Epidermal melanocyte (primary cell): ENCODE results near the gene TYMP.

Experiments
- DNase-seq: peaks from one replicate; pipeline ENCODE4 v3.0.0; 2011; ENCODE audit warnings: low spot score; ENCODE audit not compliant: insufficient read length

The TYMP gene, protein sequence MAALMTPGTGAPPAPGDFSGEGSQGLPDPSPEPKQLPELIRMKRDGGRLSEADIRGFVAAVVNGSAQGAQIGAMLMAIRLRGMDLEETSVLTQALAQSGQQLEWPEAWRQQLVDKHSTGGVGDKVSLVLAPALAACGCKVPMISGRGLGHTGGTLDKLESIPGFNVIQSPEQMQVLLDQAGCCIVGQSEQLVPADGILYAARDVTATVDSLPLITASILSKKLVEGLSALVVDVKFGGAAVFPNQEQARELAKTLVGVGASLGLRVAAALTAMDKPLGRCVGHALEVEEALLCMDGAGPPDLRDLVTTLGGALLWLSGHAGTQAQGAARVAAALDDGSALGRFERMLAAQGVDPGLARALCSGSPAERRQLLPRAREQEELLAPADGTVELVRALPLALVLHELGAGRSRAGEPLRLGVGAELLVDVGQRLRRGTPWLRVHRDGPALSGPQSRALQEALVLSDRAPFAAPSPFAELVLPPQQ

GRCh38 chr22:50529897-50530579 lies at the start of gene TYMP:
TYMP (minus strand) TSS chr22:50530012; CDS start chr22:50529709, 303 bp downstream.
- DNase-seq, result peak; percentile 56

DNA sequence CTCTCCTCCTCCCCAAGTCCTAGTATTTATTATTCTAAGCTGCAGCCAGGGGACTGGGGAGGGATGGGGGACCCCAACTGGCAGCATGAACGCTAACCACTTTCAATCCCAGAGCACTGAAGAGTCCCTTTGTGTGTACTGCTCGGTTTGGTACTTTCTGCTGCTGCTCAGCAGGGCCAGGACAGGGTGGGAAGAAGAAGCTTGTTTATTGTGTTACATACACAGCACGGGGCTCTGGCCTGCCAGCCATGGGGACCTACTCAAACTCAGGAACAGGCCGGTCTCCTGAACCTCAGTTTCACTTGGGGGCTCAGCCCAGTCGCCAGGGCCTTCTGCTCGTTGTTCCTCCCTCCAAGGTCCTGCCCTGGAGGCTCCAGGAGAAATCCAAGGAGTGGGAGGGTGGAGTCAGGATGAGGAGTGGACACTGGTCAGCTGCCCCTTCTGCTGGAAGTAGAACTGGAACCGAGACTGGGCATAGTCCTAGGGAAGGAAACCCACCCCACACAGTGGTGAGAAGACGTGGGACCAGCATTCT lies 49.0 kb upstream of the TYMP start:
- no peak for DNase-seq

DNA sequence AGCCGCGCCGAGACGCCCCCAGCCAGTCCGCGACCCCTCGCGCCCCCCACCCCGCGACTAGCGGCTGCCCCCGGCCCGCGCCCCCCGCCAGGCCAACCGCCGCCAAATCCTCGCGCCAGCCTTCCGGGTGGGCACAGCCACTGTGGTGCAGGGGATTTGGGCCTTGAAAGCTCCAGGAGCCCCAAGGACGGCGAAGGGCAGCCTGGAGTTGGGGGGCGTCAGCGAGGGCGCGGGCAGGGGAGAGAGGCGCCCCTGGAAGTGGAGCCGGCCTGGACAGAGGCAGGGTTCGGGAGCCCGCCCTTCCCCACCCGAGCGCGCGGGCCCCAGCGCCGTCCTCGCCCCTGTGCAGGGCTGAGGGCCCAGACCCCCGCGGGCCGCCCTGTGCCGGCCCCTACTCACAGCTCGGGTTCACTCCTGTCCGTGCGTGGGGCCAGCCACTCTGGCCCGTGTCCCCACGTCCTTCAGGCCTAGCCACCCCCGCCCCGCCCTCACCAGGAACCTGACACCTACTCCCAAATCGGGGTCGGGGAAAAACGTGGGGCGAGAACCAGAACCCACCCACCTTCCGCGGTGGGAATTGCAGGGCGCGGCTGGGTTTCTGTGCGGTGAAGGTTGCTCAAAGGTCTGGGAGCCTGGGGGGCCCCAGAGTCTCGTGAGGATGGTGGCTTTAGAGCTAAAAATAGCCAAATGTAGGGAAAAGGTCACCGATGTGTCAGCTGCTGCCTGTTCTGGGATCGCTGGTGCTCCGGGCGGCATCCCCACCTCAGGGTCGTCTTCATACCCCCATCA lies 48.4 kb upstream of the TYMP start, which contains the start of gene CPT1B:
CPT1B (minus strand) TSS at position 441 of the 789 bp plus-strand sequence. CDS start 512 bp downstream, outside the sequence.
- DNase-seq, result no peak

GRCh38 chr22:50577697-50577986 lies 47.8 kb upstream of the TYMP start:
- DNase-seq, result no peak

DNA sequence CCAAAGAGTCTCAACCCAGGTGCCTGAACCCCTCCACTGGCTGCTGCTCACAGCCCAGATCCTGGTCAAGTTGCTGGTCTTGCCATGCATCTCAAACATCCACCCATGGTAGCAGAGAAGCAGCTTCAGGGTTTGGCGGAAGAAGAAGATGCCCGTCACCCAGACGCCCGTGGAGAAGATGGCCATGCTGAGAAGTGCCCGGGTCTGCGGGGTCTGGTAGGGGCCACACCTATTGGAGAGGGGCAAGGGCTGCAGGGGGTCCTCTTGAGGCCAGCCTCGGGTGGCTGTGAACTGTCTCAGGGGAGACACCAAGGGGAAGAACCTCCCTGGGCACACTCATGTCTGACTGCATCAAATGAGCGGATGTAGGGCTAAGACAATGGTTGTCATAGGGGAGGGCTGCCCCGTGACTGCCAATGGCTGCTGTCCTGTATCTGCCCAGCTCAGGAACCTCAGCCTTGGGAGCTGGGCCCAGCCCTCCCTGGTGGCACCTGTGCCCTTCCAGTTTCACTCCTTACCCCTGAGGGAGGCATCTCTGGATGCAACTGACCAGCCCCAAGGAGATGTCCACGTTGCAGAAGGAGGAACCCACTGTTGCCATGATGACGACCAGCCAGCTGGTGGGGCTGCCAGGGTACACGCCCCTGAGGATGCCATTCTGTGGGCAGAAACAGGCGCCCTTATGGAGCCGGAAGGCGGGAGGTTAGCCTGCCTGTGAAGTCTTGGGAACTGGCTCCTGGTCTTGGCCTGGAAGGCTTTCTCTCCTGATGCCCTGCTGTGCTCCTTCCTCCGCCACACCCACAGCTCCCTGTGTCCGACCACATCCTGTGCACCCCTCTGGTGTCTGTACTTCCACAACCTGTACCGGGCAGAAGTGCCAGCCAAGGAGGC lies 47.2 kb upstream of the TYMP start:
- DNase-seq, result no peak

- DNase-seq, result no peak
Measured at GRCh38 chr22:50576070-50576469, 46.3 kb upstream of the TYMP start.

DNA sequence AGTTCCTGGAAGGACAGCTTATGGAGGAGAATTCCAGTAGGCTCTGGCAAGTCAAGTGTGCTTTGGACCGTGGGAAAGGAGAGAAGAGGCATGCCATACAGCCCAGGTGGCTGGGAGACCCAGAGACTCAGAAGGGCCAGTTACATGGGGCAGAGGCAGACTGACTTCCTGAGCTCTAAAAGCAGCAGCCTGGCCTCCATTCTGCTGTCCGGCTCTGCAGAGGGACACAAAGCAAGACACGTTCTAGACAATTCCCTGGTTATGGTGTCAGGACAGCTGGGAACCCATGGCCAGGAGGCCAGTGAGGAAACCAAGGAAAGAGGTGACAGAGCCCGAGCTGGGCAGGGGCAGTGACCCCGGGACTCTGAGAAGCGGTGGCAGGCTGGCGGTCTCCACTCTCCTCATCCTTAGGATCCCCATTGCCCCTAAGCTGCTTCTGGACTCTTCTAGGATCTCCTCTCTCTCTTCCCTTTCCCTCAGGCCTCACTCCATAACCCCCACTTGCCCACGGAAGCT lies 45.7 kb upstream of the TYMP start:
- DNase-seq, result no peak

DNA sequence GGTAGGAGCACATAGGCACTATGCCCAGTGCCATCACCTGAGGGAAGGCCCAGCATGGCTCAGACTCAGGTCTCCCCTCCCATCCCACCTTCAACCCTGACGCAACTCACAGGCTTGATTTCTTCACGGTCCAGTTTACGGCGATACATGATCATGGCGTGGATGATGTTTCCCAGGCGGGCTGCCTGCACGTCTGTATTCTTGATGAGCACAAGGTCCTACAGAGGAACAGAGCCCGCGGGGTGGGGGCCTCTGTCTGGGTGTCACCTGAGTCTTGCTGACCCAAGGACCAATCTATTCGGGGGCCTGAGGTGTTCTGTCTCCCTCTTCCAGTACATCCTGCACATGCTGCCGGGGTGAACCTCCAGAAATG lies 44.6 kb upstream of the TYMP start:
- DNase-seq, result no peak

DNA sequence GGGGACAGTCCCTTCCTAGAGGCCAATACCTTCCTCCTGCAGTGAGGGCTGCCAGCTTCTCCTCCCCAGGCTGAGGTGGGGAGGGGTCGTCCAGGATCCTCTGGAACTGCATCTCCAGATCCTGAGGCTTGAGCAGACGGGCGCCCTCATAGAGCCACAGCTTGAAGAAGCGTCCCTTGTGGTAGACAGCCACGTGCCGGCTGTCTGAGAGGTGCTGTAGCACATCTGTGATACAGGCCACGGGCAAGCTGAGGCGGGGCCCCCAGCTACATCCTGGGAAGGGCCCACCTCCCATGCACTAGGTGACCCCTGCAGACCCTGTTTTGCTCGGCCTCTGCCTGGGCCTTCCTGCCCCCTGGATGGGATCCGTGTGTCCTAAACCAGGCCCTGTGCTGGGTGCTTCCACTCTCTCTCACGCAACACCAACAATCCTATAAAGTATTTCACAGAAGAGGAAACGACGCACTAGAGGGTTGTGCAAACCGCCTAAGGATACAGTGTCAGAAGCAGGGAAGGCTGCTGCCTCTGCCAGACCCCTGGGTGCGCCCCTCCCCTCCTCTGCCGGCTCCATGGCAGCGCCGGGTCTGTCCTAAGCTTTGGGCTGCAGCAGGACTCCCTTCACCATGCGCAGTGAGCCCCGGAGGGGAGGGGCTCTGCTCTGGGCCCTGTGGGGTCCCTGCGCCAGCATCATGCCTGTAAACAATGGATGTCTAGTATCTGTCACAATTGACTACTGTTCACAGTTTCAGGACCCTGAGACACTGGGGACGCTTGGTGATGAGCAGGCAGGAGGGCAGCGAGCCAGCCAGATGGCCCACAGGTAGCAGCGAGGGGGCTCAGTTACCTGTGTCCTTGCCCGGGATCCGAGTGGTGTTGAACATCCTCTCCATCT lies 43.9 kb upstream of the TYMP start:
- no peak for DNase-seq

GRCh38 chr22:50572965-50573364 lies 43.2 kb upstream of the TYMP start:
- DNase-seq, result no peak

DNA sequence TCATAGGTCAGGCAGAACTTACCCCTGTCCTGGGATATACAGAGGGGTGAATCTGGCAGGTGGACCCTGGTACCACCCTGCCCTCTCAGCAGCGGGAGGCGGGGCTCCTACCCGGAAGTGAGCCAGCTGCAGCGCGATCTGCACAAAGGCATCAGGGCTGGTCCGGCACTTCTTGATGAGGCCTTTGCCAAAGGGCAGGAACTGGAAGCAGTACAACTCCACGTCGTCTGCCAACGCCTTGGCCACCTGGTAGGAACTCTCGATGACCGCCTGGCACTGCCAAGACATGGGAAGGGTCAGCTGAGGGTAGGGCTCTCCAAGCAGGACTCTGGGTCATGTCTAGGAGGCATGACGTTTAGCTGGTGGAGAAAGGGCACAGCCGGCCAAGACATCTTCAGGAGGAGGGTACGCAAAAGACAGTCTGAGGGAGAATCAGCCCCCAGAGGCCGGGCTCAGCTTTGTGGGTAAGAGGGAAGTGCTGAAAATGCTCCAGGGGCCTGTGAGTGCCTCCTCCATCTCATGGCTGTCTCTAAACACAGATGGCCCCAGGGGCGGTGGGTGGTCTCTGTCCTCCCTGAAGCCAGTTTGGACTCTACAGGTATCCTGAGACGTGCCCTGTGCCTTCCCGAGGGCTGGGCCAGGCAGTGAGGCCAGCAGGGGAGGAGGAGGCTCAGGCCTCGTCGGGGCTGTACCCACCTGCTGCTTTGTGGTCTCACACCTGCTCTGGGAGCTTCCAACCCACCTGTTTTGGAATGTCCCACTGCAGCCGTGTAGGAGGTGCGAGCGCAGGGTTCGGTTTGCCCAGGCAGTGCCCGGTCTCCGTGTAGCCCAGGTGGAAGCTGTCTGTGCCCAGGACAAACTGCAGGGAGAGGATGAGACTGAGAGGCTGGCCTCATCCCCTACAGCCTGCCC lies 41.7 kb upstream of the TYMP start:
- no peak for DNase-seq

DNA sequence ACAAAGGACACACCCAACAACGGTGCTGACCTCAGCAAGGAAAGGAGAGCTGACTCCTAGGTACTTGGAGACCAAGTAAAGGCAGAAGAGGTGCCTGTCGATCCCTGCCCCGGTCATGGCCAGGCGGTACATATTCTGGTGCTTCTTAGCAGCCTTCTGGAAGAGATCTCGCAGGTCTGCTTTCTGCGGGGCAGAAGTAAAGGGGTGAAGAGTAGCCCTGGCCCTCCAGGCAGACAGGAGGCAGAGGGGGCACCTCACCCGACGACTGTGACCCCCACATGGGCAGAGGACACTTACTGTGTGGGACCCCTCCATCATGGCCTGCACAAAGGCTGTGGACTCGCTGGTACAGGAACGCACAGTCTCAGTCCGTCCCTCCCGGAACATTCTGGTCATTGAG lies 41.0 kb upstream of the TYMP start:
- no peak for DNase-seq

GRCh38 chr22:50569896-50570535 lies 40.2 kb upstream of the TYMP start:
- no peak for DNase-seq

GRCh38 chr22:50569041-50569459 lies 39.2 kb upstream of the TYMP start:
- DNase-seq, result no peak

GRCh38 chr22:50568626-50569025 lies 38.8 kb upstream of the TYMP start:
- DNase-seq, result no peak

GRCh38 chr22:50567721-50568252 lies 38.0 kb upstream of the TYMP start:
- no peak for DNase-seq

- no peak for DNase-seq
Measured at GRCh38 chr22:50564289-50564688, 34.5 kb upstream of the TYMP start.
